ENCODE measurements around the gene RORB.

GRCh38 chr9:74524289-74524688 lies 27.2 kb downstream of the RORB start:
- TF ChIP-seq TAF1 (IDR thresholded peaks at IDR 0.05; ENCODE audit: low read depth, low read length) (no peak), POU2F2 (IDR thresholded peaks at IDR 0.05; ENCODE audit: low read depth, low read length) (no peak), POLR2A (IDR thresholded peaks at IDR 0.05; ENCODE audit: low read depth, low read length) (no peak), POLR2AphosphoS5 (IDR thresholded peaks at IDR 0.05; ENCODE audit: low read depth, low read length) (no peak)
